AG10803 (cell line): Measurements from ENCODE around the gene AKR1B15.
A peak's percentile ranks its signal among the peaks of the same experiment; 100 is the strongest.

Experiments used
- DNase-seq: peaks from one replicate; pipeline ENCODE4 v3.0.0; 2010; ENCODE audit warnings: low read depth
- H3K4me3 ChIP-seq: 2 replicates; pipeline ENCODE4 v1.5.1; 2011; ENCODE audit warnings: mild to moderate bottlenecking, low read length, control low read depth
- TF ChIP-seq, protein P1 (sequence below): conservative IDR thresholded peaks from 2 replicates; pipeline ENCODE4 v1.5.1; 2011; ENCODE audit warnings: mild to moderate bottlenecking, low read length, control low read depth, inconsistent platforms

The AKR1B15 gene

DNA sequence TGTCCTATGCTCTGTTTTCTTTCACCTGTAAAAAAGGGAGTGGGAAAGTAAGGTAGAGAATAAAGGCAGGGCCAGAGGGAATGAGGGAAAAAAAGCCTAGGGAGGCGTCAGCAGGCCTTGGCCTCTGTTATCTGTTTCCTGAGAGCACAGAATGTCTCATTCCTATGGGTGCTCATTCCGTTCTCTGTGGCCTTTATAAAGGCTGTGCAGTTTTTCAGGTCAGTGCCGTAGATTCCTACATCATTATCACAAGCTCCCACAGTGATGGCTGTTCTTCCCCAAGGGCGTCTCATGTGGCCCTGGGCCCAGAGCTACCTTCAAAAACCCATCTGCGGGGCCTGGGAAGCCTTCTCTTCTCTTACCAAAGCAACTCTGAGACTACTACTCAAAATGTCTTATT lies 38.3 kb upstream of the AKR1B15 start:
- H3K4me3 ChIP-seq = no peak overlapping the region
- TF ChIP-seq, protein P1, sequence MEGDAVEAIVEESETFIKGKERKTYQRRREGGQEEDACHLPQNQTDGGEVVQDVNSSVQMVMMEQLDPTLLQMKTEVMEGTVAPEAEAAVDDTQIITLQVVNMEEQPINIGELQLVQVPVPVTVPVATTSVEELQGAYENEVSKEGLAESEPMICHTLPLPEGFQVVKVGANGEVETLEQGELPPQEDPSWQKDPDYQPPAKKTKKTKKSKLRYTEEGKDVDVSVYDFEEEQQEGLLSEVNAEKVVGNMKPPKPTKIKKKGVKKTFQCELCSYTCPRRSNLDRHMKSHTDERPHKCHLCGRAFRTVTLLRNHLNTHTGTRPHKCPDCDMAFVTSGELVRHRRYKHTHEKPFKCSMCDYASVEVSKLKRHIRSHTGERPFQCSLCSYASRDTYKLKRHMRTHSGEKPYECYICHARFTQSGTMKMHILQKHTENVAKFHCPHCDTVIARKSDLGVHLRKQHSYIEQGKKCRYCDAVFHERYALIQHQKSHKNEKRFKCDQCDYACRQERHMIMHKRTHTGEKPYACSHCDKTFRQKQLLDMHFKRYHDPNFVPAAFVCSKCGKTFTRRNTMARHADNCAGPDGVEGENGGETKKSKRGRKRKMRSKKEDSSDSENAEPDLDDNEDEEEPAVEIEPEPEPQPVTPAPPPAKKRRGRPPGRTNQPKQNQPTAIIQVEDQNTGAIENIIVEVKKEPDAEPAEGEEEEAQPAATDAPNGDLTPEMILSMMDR = no peak
- no peak for DNase-seq

DNA sequence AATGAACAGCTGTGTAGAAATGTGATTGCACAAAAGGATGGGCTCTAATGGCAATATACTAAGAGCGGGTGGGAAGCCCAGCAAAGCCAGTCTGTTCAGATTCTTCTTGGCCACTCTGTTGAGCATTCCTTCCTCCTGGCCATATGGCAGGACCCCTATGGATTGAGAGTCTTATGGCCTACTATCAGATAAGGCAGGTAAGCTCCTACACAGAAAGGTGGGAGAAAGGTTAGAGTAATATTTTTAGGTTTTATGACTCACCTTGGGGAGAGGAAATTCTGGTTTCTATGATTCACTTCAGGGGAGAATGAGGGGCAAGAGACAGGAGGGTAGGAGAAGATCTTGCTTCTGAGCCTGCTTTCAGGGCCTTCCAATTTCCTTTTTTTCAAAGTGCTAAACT lies 36.6 kb upstream of the AKR1B15 start:
- TF ChIP-seq, protein P1 = no peak
- DNase-seq = no peak
- H3K4me3 ChIP-seq = no peak overlapping the region

DNA sequence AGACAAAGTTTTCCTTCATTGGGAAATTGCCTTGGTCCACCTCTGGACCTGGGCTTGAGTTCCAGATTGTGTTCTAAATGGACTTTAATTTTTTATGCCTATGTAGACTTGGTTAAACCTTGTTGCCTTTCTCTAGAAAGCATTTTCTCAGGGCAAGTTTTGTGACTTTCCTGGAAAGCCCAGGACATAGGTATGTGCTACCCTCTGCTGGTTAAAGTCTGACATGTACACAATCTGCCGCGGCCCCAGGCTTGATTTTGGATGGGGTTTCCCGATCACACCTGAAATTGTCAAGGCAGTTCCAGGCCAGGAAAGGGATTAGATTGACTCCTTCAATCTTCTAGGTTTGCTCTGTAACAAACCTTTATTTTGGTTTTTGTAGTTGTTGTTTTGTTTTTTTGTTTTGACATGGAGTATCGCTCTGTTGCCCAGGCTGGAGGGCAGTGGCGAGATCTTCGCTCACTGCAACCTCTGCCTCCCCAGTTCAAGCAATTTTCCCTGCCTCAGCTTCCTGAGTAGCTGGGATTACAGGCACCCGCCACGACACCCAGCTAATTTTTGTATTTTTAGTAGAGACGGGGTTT lies 35.6 kb upstream of the AKR1B15 start:
- H3K4me3 ChIP-seq = no peak overlapping the region
- TF ChIP-seq, protein P1 = peak; percentile 82
- peak; percentile 52 for DNase-seq

DNA sequence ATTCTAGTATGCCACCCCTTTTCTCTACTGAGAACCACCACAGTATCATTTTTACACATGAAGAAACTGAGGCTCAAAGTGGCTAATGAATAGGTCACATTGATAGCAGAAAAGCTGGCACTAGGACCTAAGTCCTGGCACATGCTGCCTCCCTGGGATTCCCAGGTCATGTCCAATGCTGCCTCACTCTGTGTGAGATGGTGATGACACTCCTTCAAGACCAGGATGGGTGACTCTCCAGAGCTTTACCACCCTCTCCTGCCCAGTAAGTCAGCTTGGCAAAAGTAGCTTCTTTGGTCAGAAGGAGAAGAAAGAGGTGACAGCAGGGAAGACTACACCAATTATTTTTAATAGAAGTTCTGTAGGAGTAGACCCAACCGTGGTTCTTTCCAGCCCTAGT lies 34.8 kb upstream of the AKR1B15 start:
- TF ChIP-seq, protein P1 = no peak
- no peak for DNase-seq
- H3K4me3 ChIP-seq = no peak overlapping the region

DNA sequence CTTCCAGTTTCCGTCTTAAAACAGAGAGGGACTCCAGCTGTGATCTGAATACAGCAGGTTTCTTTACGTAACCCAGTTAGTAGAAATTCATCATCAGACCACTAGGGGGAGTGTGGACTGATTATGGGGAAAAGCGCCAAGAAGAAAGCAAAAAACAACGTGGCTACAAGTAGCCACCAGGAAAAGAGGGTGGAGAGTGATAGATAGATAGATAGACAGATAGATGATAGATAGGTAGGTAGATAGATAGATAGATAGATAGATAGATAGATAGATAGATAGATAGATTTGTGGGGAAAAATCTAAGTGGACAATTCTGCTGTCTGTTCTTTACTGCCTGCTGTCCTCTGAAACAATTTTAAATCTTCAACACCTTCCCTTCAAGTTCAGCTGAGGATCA lies 34.2 kb upstream of the AKR1B15 start:
- H3K4me3 ChIP-seq = no peak overlapping the region
- TF ChIP-seq, protein P1 = peak; percentile 81
- DNase-seq = peak; percentile 76

DNA sequence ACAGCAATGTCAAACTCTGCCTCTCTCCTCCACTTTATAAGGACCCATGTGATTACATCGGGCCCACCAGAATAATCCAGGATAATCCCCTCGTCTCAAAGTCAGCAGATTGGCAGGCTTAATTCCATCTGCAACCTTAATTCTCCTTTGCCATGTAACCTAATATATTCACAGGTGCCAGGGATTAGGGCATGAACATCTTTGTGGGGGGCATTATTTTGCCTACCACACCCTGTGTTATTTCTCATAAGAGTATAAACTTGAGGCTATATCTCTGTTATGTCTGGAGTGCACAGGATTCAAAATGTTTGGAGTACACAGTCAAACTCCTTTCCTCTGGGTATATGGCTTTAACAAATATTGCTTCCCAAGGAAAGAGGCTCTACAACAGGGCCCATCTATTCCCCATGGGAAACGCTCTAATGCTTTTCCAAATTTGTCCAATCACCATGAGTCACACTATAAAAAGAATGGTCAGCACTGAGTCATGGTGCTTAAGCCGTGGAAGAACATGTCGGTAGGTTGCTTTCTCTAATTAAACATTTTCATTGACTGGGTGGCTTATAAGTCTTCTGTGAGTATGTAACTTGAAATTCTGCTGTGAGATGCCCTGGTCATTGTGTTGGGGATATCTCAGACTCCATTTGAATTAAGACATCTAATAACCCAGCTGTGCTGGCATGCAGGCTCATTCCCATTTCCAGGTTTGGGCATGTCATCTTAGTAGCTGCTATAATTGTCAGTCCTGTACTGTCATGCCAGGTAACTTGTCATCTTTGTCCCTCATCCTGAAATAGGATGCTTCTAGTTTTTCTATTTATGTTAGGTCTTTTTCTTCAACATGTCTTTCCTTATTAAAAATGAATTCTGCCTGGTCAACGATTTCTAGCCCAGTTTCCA lies 33.1 kb upstream of the AKR1B15 start:
- TF ChIP-seq, protein P1 = no peak
- H3K4me3 ChIP-seq = no peak overlapping the region
- peak; percentile 86 for DNase-seq

DNA sequence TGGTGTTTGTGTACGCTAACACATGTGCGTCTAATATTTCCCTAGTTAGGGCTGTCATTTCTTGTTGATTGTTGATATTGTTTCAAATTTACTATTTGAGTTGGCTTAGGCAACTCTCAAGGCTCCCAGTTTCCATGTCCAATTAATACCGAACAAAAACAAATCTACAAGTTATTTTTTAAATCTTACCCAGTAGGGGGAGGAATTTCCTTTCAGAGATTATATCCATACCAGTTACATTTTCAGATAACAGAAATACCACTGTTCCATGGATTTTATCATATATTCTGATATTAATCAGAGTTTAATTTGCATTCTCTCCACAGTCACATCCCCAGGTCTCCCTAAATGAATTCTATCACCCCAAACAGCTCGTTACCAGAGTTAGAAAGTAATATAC lies 28.8 kb upstream of the AKR1B15 start:
- no peak overlapping the region for H3K4me3 ChIP-seq
- TF ChIP-seq, protein P1 = peak; percentile 33
- DNase-seq = peak; percentile 6
